Activated CD4-positive, alpha-beta T cell treated with anti-CD3 and anti-CD28 coated beads for 48 hours (primary cell): ENCODE measurements around the gene ADAT1.
A peak's percentile ranks its signal among the peaks of the same experiment; 100 is the strongest.

ENCODE experiments used
- DNase-seq: peaks from one replicate; pipeline ENCODE4 v3.0.0-alpha.2; 2020

The ADAT1 gene

DNA sequence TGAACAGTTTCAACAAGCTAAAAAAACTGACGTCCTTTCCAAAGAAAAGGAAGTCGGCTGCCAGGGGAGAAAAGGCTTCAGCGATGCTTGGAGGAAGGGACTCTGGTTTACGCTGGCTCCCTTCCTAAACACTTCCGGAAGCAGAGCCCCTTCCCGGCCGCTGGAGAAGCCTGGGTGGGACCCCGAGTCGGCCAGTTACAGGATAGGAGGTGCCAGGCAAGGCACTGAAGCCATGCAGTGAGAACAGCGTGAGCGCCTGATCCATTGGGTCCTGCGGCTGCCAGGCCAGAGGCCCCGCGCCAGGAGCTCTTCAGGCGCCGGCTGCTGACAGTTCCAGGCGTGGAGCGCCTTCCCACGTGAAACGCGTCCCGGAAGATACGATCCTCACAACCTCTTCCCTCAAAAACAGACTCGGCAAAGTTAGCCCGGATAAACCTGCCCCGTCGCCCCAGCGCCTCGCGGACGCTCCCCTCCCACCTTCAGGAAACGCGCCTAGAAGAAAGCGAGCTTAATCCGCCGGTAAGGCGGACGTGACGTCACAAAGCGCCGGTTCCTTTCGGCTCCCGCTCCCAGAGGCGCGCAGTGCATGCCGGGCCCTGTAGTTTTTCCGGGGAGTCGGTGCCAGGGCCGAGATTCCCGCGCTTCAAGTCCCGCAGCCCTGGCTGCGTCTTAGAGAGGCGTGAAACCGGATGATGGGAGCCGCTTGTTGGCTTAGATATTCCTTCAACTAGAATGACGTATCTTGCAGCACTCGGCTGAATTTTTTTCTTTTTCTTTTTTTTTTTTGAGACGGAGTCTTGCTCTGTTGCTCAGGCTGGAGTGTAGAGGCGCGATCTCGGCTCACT is at the start of gene ADAT1:
ADAT1 (minus strand) TSS at position 521 of the 845 bp plus-strand sequence. CDS start 2,482 bp downstream, outside the sequence.
- peak; percentile 99 for DNase-seq

- no peak for DNase-seq
Measured at GRCh38 chr16:75667503-75667902, 44.4 kb upstream of the ADAT1 start.

DNA sequence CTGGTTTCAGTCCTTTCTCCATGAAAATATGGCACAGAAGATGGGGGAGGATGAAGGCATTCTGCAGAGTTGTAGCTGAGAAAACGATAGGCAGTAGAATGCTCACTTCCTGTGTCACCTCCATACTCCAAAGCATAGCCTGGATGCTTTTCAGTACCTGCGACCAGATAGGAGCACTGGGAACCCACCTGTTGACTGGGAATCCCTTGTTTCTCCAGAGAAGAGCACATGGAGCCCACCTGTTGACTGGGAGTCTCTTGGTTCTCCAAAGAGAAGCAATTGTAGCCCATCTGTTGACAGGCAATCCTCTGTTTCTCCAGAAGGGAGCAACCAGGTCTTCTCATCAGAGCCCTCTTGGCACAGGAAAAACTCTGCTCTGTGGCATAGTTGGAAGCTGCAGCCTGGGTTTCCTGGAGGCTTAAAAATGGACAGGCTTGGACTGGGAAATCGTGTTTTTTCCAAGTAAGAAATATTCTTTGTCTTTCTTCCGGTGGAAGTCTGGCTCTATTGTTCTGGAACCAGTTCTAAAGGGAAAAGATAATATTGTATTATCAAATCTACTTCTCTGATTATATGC is 37.7 kb upstream of the ADAT1 start:
- DNase-seq, result no peak

GRCh38 chr16:75660321-75660720 is 37.2 kb upstream of the ADAT1 start:
- no peak for DNase-seq

- DNase-seq, result no peak
Measured at GRCh38 chr16:75658175-75658574, 35.1 kb upstream of the ADAT1 start.

DNA sequence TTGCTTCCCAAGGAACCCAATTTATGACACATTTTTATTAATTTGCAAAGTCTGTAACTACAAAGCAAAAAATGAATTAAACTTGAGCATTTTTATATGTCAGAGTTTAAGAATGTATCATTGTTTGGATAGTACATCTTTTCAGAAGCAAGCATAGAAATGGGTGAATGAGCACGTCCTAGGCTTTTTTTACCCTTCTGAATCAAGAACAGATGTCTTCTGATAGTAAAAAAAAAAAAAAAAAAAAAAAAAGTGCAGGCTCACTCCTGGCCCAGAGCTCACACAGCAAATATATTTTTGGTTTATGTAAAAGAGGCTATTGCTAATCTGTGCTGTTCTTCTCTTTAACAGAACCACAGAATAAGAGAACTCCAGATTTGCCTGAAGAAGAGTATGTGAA is 30.8 kb upstream of the ADAT1 start:
- DNase-seq, result no peak

- peak; percentile 91 for DNase-seq
Measured at GRCh38 chr16:75648265-75649076, 25.4 kb upstream of the ADAT1 start.

DNA sequence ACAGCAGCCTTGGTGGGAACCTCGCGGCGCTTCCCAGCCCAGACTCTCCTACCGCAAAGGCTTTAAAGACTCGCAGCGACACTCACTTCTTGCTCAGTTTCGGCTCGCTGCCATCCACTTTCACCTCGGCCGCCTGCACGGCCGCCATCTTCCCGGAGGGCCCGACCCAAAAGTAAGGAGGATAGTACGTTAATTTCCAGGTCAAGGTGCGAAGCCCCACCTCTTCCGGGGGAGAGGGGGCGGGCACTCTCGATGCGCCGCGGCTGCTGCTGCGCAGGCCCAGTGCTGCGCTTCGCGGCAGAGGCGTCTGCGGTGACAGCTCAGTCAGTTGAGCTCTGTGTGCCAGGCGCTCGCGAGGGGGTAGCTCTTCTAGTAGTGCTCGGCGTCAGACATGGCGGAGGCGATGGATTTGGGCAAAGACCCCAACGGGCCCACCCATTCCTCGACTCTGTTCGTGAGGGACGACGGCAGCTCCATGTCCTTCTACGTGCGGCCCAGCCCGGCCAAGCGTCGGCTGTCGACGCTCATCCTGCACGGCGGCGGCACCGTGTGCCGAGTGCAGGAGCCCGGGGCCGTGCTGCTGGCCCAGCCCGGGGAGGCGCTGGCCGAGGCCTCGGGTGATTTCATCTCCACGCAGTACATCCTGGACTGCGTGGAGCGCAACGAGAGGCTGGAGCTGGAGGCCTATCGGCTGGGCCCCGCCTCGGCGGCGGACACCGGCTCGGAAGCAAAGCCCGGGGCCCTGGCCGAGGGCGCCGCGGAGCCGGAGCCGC is 24.6 kb upstream of the ADAT1 start, which contains the start of the genes KARS1 and TERF2IP:
KARS1 (minus strand) TSS at position 174 of the 773 bp plus-strand sequence; CDS start at position 148, 26 bp downstream.
TERF2IP (plus strand) TSS at position 282 of the 773 bp plus-strand sequence; CDS start at position 392, 110 bp downstream.
- DNase-seq, result peak; percentile 96

DNA sequence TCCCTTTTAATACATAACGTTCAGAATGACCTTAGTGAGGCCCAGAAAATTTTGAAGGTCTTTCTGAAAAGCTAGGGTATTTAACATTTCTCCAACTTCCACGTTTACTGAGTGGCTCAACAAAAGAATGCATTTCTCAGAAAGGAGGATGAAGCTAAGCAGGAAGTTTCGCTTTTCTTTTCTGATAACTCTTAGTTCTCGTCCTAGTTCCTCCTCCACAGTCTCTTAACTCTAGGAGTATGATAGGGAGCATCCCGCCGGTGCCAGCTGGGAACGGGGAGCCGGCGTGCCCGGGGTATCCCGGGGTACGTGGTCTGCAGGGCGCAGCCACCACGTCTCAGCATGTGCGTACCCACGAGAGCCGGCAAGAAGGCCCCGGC is 24.0 kb upstream of the ADAT1 start:
- DNase-seq, result no peak

DNA sequence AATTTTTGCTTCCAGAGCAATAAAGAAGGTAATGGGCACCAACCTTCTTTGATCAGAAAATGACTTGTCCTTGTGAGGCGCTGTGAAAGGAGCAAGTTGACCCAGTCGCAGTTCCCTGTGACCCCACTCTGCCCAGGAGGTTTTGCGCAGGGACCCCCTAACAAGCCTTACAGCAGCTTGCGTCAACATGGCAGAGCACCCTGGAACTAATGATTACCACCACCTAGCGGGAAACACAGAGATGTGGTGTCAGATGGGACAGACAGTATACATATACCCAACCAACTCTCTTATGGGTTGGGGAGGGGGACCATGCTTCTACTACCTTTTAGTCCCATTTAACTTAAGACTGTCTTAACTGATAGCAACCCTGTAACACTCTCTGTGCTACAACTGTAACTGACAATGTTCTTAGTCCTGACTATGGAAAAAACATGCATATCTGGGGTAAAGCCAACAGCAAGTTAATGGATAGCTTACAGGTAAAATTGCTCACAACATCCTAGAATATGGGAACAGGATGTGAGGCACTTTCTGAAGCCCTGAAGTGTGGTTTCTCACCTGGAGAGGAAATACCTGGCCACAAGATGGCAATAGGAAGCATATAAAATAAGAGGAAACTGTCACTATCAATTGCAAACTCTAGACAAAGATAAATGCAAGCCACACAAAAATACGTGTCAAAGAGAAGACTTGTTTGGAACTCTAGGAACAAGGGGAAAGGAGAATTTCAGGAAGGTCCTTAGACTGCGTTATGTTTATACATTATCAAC is 21.3 kb upstream of the ADAT1 start:
- no peak for DNase-seq

GRCh38 chr16:75640598-75640997 is 17.5 kb upstream of the ADAT1 start:
- DNase-seq, result no peak

GRCh38 chr16:75635036-75635435 is 12.0 kb upstream of the ADAT1 start:
- DNase-seq, result no peak

DNA sequence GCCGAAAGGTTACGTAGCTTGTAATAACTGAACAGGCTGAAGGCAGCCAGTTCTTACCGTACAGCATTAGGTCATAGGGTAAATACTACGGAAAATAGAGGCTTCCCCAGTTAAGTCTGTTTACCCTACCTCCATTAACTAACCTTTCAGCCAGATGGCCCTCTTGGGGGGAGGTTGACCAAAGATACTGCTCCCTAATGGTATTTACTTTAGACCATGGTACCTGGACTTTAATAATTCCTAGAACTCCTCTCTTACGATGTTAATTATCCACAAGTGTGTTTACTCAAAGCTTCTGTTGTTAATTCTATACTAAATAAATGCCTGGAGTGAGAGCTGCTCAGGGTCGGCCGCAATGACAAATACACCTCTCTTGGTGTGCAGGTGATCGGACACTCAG is 9.8 kb upstream of the ADAT1 start:
- no peak for DNase-seq

- DNase-seq, result no peak
Measured at GRCh38 chr16:75630052-75630451, 7.0 kb upstream of the ADAT1 start.

- no peak for DNase-seq
Measured at GRCh38 chr16:75629132-75629531, 6.1 kb upstream of the ADAT1 start.

DNA sequence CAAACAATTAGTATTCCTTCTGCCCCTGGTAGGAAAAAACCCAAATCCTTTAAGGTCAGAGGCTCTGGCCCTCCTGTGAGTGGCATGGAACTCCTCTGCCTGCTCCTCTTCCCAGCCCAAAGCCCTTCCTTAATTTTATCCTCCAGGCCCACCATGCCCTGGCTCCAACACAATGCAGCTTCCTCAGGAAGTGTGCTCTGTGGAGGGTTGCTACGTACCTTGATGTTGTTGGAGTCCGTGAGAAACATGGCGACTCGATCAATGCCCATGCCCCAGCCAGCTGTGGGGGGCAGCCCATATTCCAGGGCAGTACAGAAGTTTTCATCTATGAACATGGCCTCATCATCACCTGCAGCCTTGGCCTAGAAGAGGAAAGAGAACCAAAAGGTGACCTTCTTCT is 5.3 kb upstream of the ADAT1 start:
- DNase-seq, result no peak

- DNase-seq, result no peak
Measured at GRCh38 chr16:75627851-75628250, 4.8 kb upstream of the ADAT1 start.

- DNase-seq, result no peak
Measured at GRCh38 chr16:75626806-75627205, 3.7 kb upstream of the ADAT1 start.

DNA sequence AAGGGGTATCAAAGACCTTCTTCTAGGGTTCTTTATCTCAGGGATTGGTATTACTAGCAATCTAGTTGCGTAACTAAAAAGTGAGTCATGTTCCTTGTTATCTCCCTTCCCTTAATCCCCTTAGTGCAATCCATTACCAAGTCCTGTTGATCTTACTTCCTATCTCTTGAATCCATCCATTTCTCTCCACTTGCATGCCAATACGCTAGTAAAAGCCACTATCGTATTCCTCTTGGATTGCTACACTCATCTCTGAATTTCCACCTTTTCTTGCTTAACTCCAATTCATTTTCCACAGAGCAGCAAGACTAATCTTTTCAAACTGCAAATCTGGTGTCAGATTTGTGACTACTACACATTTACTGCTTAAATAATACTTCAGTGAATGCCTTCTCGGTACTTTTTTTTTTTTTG is 1.8 kb upstream of the ADAT1 start:
- no peak for DNase-seq

DNA sequence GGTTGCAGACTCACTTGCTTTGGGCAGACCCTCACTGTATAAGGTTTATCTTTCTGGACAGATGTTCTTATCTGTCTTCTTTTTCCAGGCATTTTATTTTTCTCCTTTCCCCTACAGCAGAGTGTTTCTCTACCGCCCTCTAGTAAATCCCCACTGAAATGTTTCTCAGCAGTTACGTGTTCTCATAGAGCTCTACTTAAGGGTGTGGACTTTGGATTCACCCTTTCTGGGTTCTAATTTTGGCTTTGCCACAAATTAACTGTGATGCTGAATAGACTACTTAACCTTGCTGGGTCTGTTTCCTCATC is 2.0 kb downstream of the ADAT1 start:
- DNase-seq, result no peak

- no peak for DNase-seq
Measured at GRCh38 chr16:75620326-75621169, 2.5 kb downstream of the ADAT1 start.
